Smooth muscle cell (in vitro differentiated cells): ENCODE data around the gene NR2F6. TPM values are rescaled to one million over a fixed set of nuclear protein-coding genes. Genes with fewer than 3 reads are reported as not detected.

ENCODE experiments used
- DNase-seq: peaks from one replicate; lab custom pipeline; 2025; ENCODE audit not compliant: unreplicated experiment; lab: John Stamatoyannopoulos, UW
- H2AFZ ChIP-seq: fragments of 200-600 bp; sonication (generic); 2 replicates; pipeline ENCODE4 v1.6.0; 2016; ENCODE audit warnings: antibody characterized with exemption, low read depth, mild to moderate bottlenecking
- H3F3A ChIP-seq: fragments of 200-600 bp; sonication (generic); 2 replicates; pipeline ENCODE4 v1.6.0; 2017; ENCODE audit warnings: antibody characterized with exemption, low read depth
- H3K27ac ChIP-seq: fragments of 200-600 bp; sonication (generic); 2 replicates; pipeline ENCODE4 v1.5.1; 2016; ENCODE audit warnings: low read depth, mild to moderate bottlenecking
- H3K27me3 ChIP-seq: fragments of 200-600 bp; sonication (generic); 2 replicates; pipeline ENCODE4 v1.6.1; 2016; ENCODE audit warnings: low read depth, mild to moderate bottlenecking
- H3K36me3 ChIP-seq: fragments of 200-600 bp; sonication (generic); 2 replicates; pipeline ENCODE4 v1.5.1; 2016; ENCODE audit warnings: low read depth
- H3K4me1 ChIP-seq: fragments of 200-600 bp; sonication (generic); 2 replicates; pipeline ENCODE4 v1.5.1; 2016; ENCODE audit warnings: low read depth
- H3K4me2 ChIP-seq: fragments of 200-600 bp; sonication (generic); 2 replicates; pipeline ENCODE4 v1.6.0; 2016; ENCODE audit warnings: mild to moderate bottlenecking
- H3K4me3 ChIP-seq: fragments of 200-600 bp; sonication (generic); 2 replicates; pipeline ENCODE4 v1.5.1; 2016; ENCODE audit warnings: mild to moderate bottlenecking
- H3K79me2 ChIP-seq: fragments of 200-600 bp; sonication (generic); 2 replicates; pipeline ENCODE4 v1.6.0; 2016; ENCODE audit warnings: low read depth, mild to moderate bottlenecking
- H3K9ac ChIP-seq: fragments of 200-600 bp; sonication (generic); 2 replicates; pipeline ENCODE4 v1.6.0; 2016; ENCODE audit warnings: low read depth
- H3K9me3 ChIP-seq: fragments of 200-600 bp; sonication (generic); replicated peaks from 2 replicates; pipeline ENCODE4 v1.5.1; 2016; ENCODE audit warnings: low read depth
- H4K20me1 ChIP-seq: fragments of 200-600 bp; sonication (generic); 2 replicates; pipeline ENCODE4 v1.6.0; 2016; ENCODE audit warnings: low read depth
- CTCF ChIP-seq: fragments of 200-600 bp; sonication (generic); IDR thresholded peaks from 2 replicates; pipeline ENCODE4 v1.5.1; 2017; ENCODE audit warnings: borderline replicate concordance, mild to moderate bottlenecking, antibody characterized with exemption; ENCODE audit not compliant: insufficient read depth, poor library complexity, severe bottlenecking
- WGBS: methylation state at CpG from one replicate; pipeline ENCODE4 v1.1.7; 2016; ENCODE audit warnings: low lambda C conversion rate; 5-methylcytosine and 5-hydroxymethylcytosine counted together
- polyA plus RNA-seq: library from polyadenylated mRNA; unstranded; fragments of >200 nt; fragmentation: Nextera tagmentation; extraction: Ambion mirVana; gene quantifications from 2 replicates; pipeline ENCODE4 v1.2.1, GENCODE V29; 2016
- total RNA-seq: library from RNA; depleted of rRNA; stranded (reverse); fragments of >200 nt; gene quantifications from 2 replicates; pipeline ENCODE4 v1.2.3, GENCODE V29; 2014

NR2F6 gene
- total and polyA plus RNA-seq, 2 experiments from 2014 or later = 57.4 to 104 TPM

GRCh38 chr19:17205237-17206140 lies 40.2 kb downstream of the NR2F6 start:
- Histone ChIP-seq H3F3A (no peaks in the 10 kb centered on the region), H3K9me3 (no peaks in the 10 kb centered on the region), H3K4me3 (no peak overlapping the region), H3K4me1 (no peaks in the 10 kb centered on the region), H2AFZ (no peak overlapping the region), H4K20me1 (no peaks in the 10 kb centered on the region), H3K9ac (no peak overlapping the region), H3K4me2 (no peak overlapping the region), H3K79me2 (no peaks in the 10 kb centered on the region), H3K27me3 (no peaks in the 10 kb centered on the region), H3K27ac (no peak overlapping the region), H3K36me3 (no peaks in the 10 kb centered on the region)
- no peak for DNase-seq
- TF ChIP-seq CTCF = peak; percentile 42
- 88% methylated on average over 27 of the region's 27 CpGs for WGBS

- Histone ChIP-seq H3K4me1 (no peaks in the 10 kb centered on the region), H3K9me3 (no peaks in the 10 kb centered on the region), H3K79me2 (no peaks in the 10 kb centered on the region), H4K20me1 (no peaks in the 10 kb centered on the region), H3K27me3 (no peaks in the 10 kb centered on the region), H2AFZ (no peak overlapping the region), H3K4me3 (no peak overlapping the region), H3K36me3 (peaks cover 5% of the 10 kb centered on the region), H3K27ac (no peak overlapping the region), H3K9ac (no peak overlapping the region), H3K4me2 (no peak overlapping the region), H3F3A (no peaks in the 10 kb centered on the region)
- DNase-seq = no peak
- WGBS = 99% methylated on average over 17 of the region's 17 CpGs
- TF ChIP-seq CTCF = no peak
Observed at GRCh38 chr19:17202713-17203112, 43.0 kb downstream of the NR2F6 start.

GRCh38 chr19:17202249-17202648 lies 43.5 kb downstream of the NR2F6 start:
- no peaks in the 10 kb centered on the region for H3K27me3 ChIP-seq
- no peaks in the 10 kb centered on the region for H3F3A ChIP-seq
- DNase-seq = no peak
- TF ChIP-seq CTCF = no peak
- 98% methylated on average over 9 of the region's 9 CpGs for WGBS
- H3K36me3 ChIP-seq = peaks cover 5% of the 10 kb centered on the region
- no peaks in the 10 kb centered on the region for H3K79me2 ChIP-seq
- H3K4me3 ChIP-seq = no peak overlapping the region
- H3K4me1 ChIP-seq = no peaks in the 10 kb centered on the region
- no peak overlapping the region for H3K4me2 ChIP-seq
- no peak overlapping the region for H3K9ac ChIP-seq
- H3K9me3 ChIP-seq = no peaks in the 10 kb centered on the region
- H4K20me1 ChIP-seq = no peaks in the 10 kb centered on the region
- no peak overlapping the region for H2AFZ ChIP-seq
- no peak overlapping the region for H3K27ac ChIP-seq
